H4 (cell line): Measurements from ENCODE around the gene GPBP1L1. TPM values are rescaled to one million over a fixed set of nuclear protein-coding genes. Genes with fewer than 3 reads are reported as not detected.
"Not testable (repeated sequence)": the region's sequence is repeated elsewhere in the genome, so short reads cannot be mapped to it uniquely, and the experiment has no call there.

ENCODE experiments used
- DNase-seq: peaks from one replicate; pipeline ENCODE4 v3.0.0-alpha.2; 2015; ENCODE audit warnings: low spot score
- total RNA-seq: library from RNA; depleted of rRNA; stranded (reverse); fragments of >200 nt; shearing (Covaris generic); gene quantifications from 2 replicates; pipeline ENCODE4 v1.2.3, GENCODE V29; 2014

The GPBP1L1 gene
- total RNA-seq, 1 experiment from 2014 or later: 151 TPM

- DNase-seq: peak; percentile 23
Measured at GRCh38 chr1:45679123-45679522, 7.2 kb downstream of the GPBP1L1 start.

GRCh38 chr1:45678489-45678888 is 7.8 kb downstream of the GPBP1L1 start:
- DNase-seq: no peak

- DNase-seq: no peak
Measured at GRCh38 chr1:45677751-45678245, 8.5 kb downstream of the GPBP1L1 start.

GRCh38 chr1:45676553-45676952 is 9.8 kb downstream of the GPBP1L1 start:
- not testable (repeated sequence) for DNase-seq

- no peak for DNase-seq
Measured at GRCh38 chr1:45674478-45674877, 11.9 kb downstream of the GPBP1L1 start.

GRCh38 chr1:45673956-45674355 is 12.4 kb downstream of the GPBP1L1 start:
- DNase-seq: no peak

- DNase-seq: no peak
Measured at GRCh38 chr1:45669859-45670655, 16.3 kb downstream of the GPBP1L1 start.

- DNase-seq: no peak
Measured at GRCh38 chr1:45669379-45669778, 17.0 kb downstream of the GPBP1L1 start.

- DNase-seq: no peak
Measured at GRCh38 chr1:45668526-45668925, 17.8 kb downstream of the GPBP1L1 start.

- no peak for DNase-seq
Measured at GRCh38 chr1:45667321-45668111, 18.8 kb downstream of the GPBP1L1 start.

GRCh38 chr1:45666836-45667235 is 19.5 kb downstream of the GPBP1L1 start:
- no peak for DNase-seq

- DNase-seq: no peak
Measured at GRCh38 chr1:45660336-45660735, 26.0 kb downstream of the GPBP1L1 start.

- no peak for DNase-seq
Measured at GRCh38 chr1:45659222-45659621, 27.1 kb downstream of the GPBP1L1 start.

- no peak for DNase-seq
Measured at GRCh38 chr1:45658171-45658570, 28.2 kb downstream of the GPBP1L1 start.

GRCh38 chr1:45656573-45657226 is 29.6 kb downstream of the GPBP1L1 start:
- no peak for DNase-seq

- no peak for DNase-seq
Measured at GRCh38 chr1:45654540-45655280, 31.6 kb downstream of the GPBP1L1 start.

- DNase-seq: no peak
Measured at GRCh38 chr1:45647248-45648021, 38.9 kb downstream of the GPBP1L1 start.

GRCh38 chr1:45644661-45645060 is 41.7 kb downstream of the GPBP1L1 start:
- DNase-seq: no peak

- no peak for DNase-seq
Measured at GRCh38 chr1:45643978-45644377, 42.4 kb downstream of the GPBP1L1 start.

- DNase-seq: no peak
Measured at GRCh38 chr1:45643321-45643720, 43.0 kb downstream of the GPBP1L1 start.

- DNase-seq: no peak
Measured at GRCh38 chr1:45640293-45640692, 46.0 kb downstream of the GPBP1L1 start.
